CD4-positive, alpha-beta T cell treated with Interleukin-4 for 1 hour (primary cell): Measurements from ENCODE around the gene FGD4.

Experiments used
- DNase-seq, 2 donors: peaks; one replicate each; pipeline ENCODE4 v3.0.0-alpha.2; 2020 to 2022

Gene FGD4

DNA sequence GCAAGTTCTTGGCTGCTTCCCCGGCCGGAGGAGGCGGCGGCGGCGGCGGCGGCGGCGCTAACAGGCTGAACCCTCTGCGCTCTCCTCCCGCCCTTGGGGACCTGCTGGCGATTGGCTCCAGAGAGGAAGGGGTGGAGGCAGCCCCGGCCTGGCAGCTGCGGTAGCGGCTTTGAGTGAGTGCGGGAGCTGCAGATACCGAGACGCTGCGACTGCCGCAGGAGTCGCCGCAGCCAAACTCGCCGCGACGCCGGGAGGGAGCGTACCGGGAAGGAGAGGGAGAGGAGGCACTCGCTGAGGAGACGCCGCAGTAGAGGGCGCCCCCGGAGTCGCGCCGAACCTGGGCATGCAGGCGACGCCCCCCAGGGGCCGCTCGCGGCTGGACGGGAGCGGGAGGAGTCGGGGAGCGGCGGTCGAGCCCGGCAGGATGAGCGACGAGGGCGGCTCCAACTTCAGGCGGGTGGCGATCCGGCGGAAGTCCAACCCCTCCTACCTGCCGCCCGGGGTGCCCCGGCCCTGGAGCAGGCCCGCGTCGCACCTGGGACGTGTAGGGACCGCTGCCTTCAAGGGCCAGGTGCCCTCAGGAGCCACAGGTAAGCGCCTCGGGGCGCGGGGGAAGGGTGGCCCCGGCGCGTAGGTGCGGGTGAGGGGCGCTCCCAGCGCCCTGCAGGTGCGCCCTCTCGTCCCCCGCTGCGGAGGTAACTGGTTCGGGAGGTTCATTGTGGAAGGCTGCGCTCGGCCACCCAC is at the start of gene FGD4:
Gene FGD4 (plus strand): TSS at position 189 of the 744 bp plus-strand sequence.
- peak; percentile 39 to 55 for DNase-seq

DNA sequence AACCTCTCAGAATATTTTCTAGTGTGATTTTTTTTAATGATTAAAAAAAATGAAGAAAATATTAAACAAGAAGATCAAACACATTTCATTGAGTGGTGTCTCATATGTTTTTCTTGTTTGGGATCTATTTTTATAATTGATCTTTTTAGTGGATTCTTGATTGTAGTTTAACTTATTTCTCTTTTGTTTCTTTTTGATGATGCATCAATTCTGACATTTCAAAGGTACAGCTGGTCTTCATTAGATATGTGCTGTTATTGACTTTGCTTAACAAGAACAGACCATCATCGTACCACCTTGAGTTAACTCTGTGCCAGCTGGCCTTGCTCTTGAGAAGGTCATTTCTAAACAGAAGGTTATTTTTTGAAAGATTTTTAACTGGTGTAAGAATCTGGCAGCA is 45.8 kb upstream of the FGD4 start:
- no peak for DNase-seq

GRCh38 chr12:32357601-32358249 is 41.6 kb upstream of the FGD4 start:
- no peak for DNase-seq

GRCh38 chr12:32360956-32361355 is 38.4 kb upstream of the FGD4 start:
- DNase-seq, result no peak

GRCh38 chr12:32362892-32363291 is 36.5 kb upstream of the FGD4 start:
- no peak for DNase-seq

DNA sequence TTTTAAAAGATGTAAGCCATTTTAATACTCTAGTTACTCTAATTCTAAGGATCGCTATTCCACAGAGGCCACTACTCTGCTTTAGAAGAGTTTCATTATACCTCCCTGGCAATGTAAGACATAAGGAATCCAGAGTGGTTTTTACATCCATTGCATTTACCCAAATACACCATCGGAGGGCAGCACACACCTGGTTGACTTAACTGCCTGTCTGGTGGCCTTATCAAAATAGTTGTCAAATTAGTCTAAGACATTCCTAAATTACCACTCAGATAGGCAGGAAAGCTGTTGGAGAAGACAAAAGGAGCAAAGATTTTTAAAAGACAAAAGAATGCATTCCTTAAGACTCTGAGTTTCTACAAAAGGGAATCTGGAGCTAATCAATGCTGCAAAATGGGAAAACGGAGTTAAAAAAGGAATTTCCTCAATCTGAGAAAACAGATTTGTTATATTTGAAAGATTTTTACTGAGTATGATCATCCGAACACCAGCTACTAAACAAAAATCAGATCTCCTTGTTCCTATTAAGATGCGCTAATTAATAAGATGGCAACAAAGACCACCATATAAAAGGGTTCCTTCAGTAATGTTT is 33.8 kb upstream of the FGD4 start:
- DNase-seq, result peak; percentile 53 to 55

DNA sequence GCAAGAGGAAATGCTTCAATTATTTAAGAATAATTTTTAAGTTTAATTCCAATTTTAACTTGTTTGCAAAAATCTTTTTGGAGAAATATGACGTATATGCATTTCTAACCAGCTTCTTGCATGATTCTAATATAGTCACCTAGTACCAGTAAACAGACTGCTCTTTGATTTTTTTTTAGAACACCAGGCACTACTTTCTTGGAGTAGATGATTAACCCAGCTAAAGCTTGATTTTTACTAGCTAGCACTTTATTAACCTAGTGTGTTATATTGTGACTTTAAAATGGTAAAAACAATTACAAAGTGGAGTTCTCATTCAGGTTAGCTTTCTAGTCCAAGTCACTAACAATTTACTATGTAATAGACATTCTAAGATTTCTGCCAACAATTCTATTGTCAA is 32.6 kb upstream of the FGD4 start:
- no peak for DNase-seq

DNA sequence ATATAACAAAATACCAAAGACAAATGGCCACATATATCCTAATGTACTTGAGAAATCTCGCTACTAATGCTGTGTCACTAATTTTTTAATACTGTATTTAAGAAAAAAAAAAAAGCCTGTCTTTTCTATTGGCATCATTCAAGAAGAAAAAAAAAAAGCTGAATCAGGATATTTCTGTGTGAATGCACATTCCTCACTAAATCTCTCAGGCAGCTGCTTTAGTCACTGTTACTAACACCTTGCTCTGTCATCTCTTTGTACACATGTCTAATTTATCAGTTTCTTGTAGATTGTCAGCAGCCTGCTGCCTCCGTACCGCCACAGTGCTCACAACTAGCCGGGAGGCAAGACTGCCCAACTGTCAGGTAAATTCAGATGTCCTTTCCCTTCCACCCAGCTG is 32.0 kb upstream of the FGD4 start:
- DNase-seq, result no peak

- no peak for DNase-seq
Observed at GRCh38 chr12:32369202-32369601, 30.2 kb upstream of the FGD4 start.

DNA sequence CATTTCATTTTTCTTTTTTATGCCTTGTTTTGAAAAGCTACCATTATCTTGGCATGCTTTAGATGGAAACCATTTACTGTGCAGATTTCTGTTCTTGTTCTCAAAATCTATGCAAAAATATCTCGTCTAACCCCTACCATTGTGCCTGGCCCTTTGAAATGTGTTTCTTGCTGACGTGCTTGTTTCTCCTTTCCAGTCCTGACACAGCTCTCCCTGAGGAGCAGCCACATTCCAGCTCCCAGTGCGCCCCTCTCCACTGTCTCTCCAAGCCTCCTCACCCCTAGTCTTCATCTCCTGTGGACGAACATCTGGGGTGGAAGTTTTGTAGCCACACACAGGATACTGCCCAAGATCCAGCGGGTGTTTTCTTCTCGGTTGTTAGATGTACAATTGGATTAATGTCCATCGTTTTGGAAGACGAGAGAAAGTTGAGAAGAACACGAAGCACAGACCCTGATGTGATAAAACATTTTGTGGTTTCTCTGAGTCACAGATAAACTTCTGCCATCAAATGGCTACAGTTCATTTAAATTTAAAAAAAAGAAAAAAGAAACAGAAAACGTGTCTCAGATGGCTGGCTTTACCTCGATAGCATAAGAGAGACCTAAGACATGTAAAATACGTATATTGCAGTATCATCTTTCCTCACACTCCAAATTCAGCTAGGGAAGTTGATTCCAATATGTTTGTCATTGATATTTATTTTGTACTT is 21.9 kb upstream of the FGD4 start:
- no peak for DNase-seq

DNA sequence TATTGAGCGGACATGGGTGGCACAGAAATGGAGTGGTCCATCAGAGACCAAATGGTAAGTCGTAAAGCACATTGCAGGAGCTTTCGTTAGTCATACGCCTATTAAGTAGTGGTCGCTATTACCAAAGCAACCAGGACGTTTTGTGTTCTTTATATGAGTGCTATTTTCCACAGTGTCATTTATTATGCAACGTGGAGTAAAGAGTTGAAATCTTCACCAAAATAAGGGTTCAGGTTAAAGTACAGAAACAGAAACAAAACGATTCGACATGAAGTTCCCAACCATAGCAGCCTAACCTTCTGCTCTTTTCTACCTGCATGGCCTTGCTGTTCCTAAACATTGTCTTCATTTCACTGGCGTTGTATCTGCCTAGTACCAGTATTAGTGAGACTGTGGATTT is 20.1 kb upstream of the FGD4 start:
- DNase-seq, result no peak

DNA sequence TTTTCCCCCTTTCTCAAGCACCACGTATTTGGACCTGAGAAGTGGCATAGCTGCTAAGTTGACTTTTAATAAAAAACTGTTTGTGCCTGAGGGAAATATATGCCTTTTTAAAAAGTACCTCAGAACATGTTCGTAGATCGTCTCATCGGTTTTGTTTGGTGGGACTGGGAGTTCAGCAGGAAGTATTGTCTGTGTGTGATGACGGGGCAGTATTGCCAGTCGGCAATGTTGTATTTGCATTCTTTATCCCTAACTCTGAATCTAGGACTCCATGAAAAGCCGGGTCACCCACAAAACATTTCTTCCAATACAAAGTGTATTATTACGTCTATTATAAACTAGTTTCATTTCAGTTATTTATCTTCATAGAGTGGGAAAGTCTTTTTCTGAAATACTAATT is 19.7 kb upstream of the FGD4 start:
- DNase-seq, result no peak

DNA sequence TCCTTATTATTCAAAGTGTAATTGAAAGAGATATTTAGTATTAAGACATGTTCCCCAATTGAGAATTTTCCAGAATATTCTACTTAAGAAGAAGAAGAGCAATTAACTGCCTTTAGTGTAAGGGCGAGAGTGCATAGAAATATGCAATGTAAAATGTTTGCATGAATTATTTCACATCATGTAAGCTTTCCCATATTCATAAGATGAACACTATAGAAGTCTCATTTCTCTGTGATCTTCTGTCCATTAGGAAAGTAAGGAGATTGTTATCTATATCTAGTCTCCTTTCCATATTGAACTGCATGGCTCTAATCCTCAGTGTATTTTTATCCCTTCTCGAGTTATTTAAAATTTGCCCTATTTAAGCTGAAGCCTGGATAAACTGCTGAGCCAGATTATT is 17.1 kb upstream of the FGD4 start:
- DNase-seq, result no peak

DNA sequence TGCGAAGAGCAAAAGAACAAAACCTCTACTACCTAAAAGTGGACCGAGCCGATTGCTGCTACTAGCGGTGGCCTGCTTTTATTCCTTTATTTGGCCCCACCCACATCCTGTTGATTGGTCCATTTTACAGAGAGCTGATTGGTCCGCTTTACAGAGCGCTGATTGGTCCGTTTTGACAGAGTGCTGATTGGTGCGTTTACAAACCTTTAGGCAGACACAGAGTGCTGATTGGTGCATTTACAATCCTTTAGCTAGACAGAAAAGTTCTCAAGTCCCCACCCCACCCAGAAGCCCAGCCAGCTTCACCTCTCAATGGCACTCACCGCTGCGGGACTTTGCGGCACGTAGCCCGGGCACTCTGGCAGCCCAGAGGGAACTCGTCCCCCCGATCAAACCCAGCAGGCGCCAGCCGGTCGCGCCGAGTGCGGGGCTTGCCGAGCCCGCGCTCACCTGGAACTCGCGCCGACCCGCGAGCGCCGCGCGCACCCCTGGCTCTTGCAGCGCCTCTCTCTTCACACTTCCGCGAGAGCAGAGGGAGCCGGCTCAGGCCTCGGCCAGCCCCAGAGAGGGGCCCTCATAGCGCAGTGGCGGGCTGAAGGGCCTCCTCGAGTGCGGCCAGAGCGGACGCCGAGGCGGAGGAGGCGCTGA is 8.7 kb upstream of the FGD4 start:
- no peak for DNase-seq

DNA sequence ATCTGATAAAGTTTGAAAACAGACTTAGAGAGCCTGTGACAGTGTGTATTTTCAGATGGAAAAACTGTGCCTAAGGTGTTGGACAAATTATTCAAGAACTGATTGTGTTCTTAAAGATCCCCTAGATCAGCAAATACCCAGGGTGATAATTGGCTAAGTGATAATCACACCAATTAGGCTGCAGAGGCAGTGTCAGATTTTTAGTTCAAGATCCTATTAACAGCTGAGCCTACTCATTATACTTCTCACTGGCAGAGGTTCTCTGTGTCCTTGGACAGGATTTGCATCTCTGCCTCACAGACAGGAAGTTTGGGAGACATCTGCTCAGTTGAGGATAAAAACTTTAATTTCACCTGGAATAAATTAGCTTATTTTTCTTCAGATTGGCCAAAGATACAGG is 4.3 kb upstream of the FGD4 start:
- no peak for DNase-seq

- DNase-seq, result no peak
Observed at GRCh38 chr12:32397696-32398095, 1.7 kb upstream of the FGD4 start.

GRCh38 chr12:32398181-32398580 is 1.2 kb upstream of the FGD4 start:
- no peak for DNase-seq

DNA sequence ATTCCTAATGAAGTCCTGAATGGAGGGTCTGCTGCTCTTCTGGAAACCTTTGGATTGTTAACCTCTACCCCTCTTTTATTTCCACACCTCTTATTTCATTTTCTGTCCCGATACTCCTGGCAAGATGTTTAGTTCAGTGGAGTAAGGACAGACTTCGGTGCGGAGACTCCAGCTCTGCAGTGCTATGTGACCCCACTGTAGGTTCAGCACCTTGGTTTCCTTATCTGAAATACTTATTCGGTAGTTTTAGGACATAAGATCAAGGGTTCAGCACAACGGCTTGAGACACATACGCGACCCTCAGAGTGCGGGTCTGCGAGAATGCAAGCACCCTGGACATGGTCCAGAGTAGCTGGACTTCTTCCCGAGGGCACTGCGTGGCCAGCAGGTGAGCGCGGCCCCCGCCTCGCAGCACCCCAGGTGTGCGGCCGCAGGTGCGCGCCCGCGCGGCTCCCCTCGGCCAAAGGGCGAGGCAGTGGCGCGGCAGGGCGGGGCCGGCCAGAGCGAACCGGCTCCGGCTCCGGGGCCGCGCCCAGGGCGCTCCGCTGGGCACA is 465 bp upstream of the FGD4 start:
- DNase-seq, result no peak

GRCh38 chr12:32400114-32400672 is 835 bp downstream of the FGD4 start:
- DNase-seq, result no peak

DNA sequence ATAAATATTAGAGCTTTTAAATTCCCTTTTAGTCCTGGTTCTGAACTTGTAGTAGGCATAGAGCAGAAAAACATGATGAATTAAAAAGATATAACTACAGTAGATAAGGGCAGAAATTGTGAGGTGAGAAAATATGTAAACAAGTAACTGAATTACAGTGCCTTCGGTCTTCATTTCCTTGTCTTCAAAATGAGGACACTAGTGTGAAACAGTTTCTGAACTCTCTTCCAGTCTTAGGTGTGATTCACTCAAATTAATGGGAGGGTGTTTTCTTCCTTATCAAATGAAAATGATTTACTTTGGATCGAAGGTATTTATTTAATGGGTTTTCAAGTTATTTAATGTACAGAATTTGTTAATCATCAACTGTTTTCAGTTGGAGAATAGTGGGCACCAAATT is 1.5 kb downstream of the FGD4 start:
- no peak for DNase-seq

DNA sequence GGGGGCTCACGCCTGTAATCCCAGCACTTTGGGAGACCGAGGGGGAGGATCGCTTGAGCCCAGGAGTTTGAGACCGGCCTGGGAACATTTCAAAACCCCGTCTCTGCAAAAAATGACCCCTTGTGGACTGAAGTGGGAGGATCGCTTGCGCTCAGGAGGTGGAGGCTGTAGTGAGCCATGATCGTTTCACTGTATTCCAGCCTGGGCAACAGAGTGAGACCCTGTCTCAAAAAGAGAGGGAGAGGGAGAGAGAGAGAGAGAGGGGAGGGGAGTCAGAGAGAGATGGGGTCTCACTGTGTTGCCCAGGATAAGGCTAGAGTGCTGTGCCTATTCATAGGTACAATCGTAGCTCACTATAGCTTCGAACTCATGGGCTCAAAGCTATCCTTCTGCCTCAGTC is 2.8 kb downstream of the FGD4 start:
- no peak for DNase-seq

- DNase-seq, result no peak
Observed at GRCh38 chr12:32402946-32403345, 3.6 kb downstream of the FGD4 start.

DNA sequence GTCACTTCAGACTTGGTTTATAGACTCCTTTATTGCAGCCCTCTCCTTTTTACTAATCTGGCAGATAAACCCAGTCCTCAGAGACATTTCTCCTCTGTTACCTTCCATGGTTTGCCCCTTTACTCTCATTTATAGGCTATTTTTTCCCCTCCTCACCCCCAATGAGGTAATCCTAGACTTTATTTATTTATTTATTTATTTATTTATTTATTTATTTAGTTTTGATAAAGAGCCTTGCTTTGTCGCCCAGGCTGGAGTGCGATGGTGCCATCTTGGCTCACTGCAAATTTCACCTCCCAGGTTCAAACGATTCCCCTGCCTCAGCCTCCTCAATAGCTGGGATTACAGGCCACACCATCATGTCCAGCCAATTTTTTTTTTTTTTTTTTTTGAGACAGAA is 8.4 kb downstream of the FGD4 start:
- DNase-seq, result no peak
